Vagina (tissue), 2 donors: ENCODE measurements around the gene PBXIP1. TPM values are rescaled to one million over a fixed set of nuclear protein-coding genes. Genes with fewer than 3 reads are reported as not detected.

Source experiments
- DNase-seq, 2 donors: peaks; one replicate each; pipeline ENCODE4 v3.0.0-alpha.2; 2017; ENCODE audit errors: extremely low spot score in 2 of 2
- H3K27ac ChIP-seq: fragments of 200-600 bp; sonication (generic); one replicate; pipeline ENCODE4 v1.5.1; 2019
- H3K27me3 ChIP-seq: fragments of 200-600 bp; sonication (generic); one replicate; pipeline ENCODE4 v1.5.1; 2019
- H3K36me3 ChIP-seq, 2 donors: fragments of 200-600 bp; sonication (generic); one replicate each; pipeline ENCODE4 v1.5.1; 2017 to 2019
- H3K4me1 ChIP-seq: fragments of 200-600 bp; sonication (generic); one replicate; pipeline ENCODE4 v1.5.1; 2019
- H3K4me3 ChIP-seq, 2 donors: fragments of 200-600 bp; sonication (generic); 1 replicate in 1 of 2; 2 replicates in 1 of 2; pipeline ENCODE4 v1.5.1; 2016 to 2019
- H3K9me3 ChIP-seq: fragments of 200-600 bp; sonication (generic); one replicate; pipeline ENCODE4 v1.5.1; 2019
- POLR2A ChIP-seq, 2 donors: fragments of 450-650 bp; IDR thresholded peaks; one replicate each; pipeline ENCODE4 v1.6.1; 2017; ENCODE audit warnings: antibody characterized with exemption in 2 of 2, mild to moderate bottlenecking in 2 of 2, moderate library complexity in 2 of 2
- POLR2AphosphoS5 ChIP-seq, 2 donors: sonication (generic); formaldehyde crosslinking; IDR thresholded peaks; one replicate each; pipeline ENCODE4 v1.9.0; 2017; ENCODE audit warnings: antibody characterized with exemption in 2 of 2, mild to moderate bottlenecking in 2 of 2, low read depth in 1 of 2; ENCODE audit not compliant: insufficient read depth in 1 of 2
- intact Hi-C: fragments of 100-400 bp; cut with DNase I; formaldehyde crosslinking; loops from one replicate; pipeline ENCODE4 v1.15.1; 2023
- total RNA-seq: library from RNA; depleted of rRNA; stranded (reverse); fragments of >200 nt; gene quantifications from one replicate; pipeline ENCODE4 v1.2.3, GENCODE V29; 2016
- TF ChIP-seq, protein P1 (sequence below), 3 experiments: fragments of 450-650 bp in 2 of 3; fragments of 200-600 bp in 1 of 3; sonication (generic) in 1 of 3; IDR thresholded peaks; one replicate each; pipeline ENCODE4 v1.5.1; 2017 to 2019; ENCODE audit warnings: antibody characterized with exemption in 3 of 3, mild to moderate bottlenecking in 2 of 3, moderate library complexity in 2 of 3

Gene PBXIP1
- total RNA-seq, 1 donor from 2014 or later, result 56.5 TPM

DNA sequence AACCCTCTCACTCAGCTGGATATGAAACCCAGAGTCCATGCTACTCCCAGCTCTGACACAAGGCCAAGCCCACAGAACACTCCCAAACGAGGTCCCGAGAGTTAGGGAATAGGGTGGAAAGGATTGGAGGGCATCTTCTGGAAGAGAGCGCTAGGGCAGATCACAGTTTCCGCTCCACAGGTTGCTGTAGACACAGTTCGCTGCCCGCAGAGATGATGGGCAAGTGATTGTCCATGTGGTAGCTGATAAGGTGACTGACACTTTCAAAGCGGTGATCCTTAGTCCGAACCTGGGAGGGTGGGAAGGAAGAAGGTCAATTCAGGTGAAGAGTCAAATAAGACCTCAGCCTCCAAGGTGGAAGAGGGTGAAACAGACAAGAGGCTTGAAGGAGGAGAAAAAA lies 7.7 kb upstream of the PBXIP1 start:
- Histone ChIP-seq H3K4me1 (peaks cover 44% of the 10 kb centered on the region), H3K4me3 (no peak overlapping the region), H3K36me3 (peaks cover 0 to 41% of the 10 kb centered on the region in 2 donors), H3K9me3 (no peaks in the 10 kb centered on the region), H3K27ac (no peak overlapping the region), H3K27me3 (no peaks in the 10 kb centered on the region)
- TF ChIP-seq POLR2A (IDR thresholded peaks at IDR 0.05) (no peak), POLR2AphosphoS5 (IDR thresholded peaks at IDR 0.05; ENCODE audit: insufficient read depth in 1 of 2, low read depth in 1 of 2) (no peak)
- TF ChIP-seq, protein P1, sequence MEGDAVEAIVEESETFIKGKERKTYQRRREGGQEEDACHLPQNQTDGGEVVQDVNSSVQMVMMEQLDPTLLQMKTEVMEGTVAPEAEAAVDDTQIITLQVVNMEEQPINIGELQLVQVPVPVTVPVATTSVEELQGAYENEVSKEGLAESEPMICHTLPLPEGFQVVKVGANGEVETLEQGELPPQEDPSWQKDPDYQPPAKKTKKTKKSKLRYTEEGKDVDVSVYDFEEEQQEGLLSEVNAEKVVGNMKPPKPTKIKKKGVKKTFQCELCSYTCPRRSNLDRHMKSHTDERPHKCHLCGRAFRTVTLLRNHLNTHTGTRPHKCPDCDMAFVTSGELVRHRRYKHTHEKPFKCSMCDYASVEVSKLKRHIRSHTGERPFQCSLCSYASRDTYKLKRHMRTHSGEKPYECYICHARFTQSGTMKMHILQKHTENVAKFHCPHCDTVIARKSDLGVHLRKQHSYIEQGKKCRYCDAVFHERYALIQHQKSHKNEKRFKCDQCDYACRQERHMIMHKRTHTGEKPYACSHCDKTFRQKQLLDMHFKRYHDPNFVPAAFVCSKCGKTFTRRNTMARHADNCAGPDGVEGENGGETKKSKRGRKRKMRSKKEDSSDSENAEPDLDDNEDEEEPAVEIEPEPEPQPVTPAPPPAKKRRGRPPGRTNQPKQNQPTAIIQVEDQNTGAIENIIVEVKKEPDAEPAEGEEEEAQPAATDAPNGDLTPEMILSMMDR (IDR thresholded peaks at IDR 0.05), result no peak
- DNase-seq, result no peak
- intact Hi-C loops, result loop anchor here (5.0 to 10.0 kb wide), 2 partner anchors 54 to 101 kb away; partner anchors contain the start of gene EFNA4

DNA sequence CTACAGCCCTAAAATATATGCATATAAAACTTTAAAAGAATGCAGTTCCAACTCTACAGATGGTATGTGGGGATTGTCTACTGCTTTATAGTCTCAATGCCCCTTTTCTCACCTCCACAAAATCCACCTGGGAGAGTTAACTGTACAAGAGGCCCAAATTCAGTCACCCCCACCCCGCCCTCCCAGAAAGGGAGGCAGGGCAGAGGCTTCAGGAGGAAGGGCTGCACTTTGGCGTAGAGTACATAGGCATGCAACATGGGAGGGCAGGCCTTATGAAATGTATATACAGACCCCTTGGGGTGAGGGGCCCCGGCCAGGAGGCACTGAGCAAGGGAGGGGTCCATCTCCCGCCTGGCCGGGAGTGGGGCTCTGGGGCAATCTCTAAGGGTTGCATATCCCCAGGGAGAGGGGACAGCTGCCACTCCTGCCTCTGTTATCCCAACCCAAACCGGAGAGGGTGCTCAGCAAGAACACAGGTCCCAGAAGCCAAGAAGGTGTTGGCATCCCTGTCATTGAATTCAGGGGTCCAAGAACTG lies 7.0 kb upstream of the PBXIP1 start:
- Histone ChIP-seq H3K4me1 (peaks cover 42% of the 10 kb centered on the region), H3K27ac (peak overlapping the region; percentile 97), H3K9me3 (no peaks in the 10 kb centered on the region), H3K27me3 (no peaks in the 10 kb centered on the region), H3K36me3 (peaks cover 0 to 45% of the 10 kb centered on the region in 2 donors), H3K4me3 (peak overlapping the region in 1 of 2 donors; percentile 91)
- intact Hi-C loops, result loop anchor here (5.0 to 10.0 kb wide), 2 partner anchors 54 to 102 kb away; partner anchors contain the start of gene EFNA4
- TF ChIP-seq POLR2AphosphoS5 (IDR thresholded peaks at IDR 0.05; ENCODE audit: insufficient read depth in 1 of 2, low read depth in 1 of 2) (no peak), POLR2A (IDR thresholded peaks at IDR 0.05) (no peak)
- TF ChIP-seq, protein P1 (IDR thresholded peaks at IDR 0.05), result no peak
- DNase-seq, result no peak

DNA sequence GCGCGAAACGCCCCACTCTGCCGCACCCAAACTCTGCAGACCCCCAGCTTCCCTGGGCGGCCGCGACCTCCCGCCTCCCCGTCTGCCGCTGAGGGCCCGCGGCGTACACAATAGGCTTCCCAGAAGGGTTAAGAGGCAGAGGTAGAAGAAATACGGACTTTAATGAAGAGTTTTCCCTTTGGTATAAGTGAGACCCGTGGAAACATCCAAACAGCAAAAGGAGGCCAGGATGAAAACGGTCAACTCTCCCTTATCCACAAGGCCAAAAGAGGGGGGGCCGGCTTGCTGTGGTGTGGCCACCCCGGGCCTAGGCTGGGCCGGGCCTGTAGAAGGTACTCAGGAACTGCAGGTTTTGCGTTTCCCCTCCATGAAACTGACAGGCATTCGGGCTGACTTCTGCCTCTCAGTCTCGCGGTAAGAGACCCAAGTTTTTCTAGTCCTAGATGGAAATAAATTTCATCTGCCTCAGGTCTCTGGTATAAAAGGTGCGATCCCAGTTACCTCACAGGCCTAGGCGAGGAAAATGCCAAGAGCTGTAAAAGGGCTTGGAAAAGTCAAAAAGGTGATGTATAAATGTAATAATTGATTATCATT lies 6.4 kb upstream of the PBXIP1 start:
- peaks cover 40% of the 10 kb centered on the region for H3K4me1 ChIP-seq
- H3K27ac ChIP-seq, result peak overlapping the region; percentile 97
- H3K36me3 ChIP-seq, result peaks cover 0 to 45% of the 10 kb centered on the region in 2 donors
- H3K4me3 ChIP-seq, result peak overlapping the region; percentile 73 to 91
- intact Hi-C loops, result loop anchor here (5.0 to 10.0 kb wide), 2 partner anchors 55 to 103 kb away; partner anchors contain the start of gene EFNA4
- TF ChIP-seq POLR2A (IDR thresholded peaks at IDR 0.05) (no peak), POLR2AphosphoS5 (IDR thresholded peaks at IDR 0.05; ENCODE audit: insufficient read depth in 1 of 2, low read depth in 1 of 2) (no peak)
- TF ChIP-seq, protein P1 (IDR thresholded peaks at IDR 0.05), result no peak
- no peaks in the 10 kb centered on the region for H3K9me3 ChIP-seq
- no peaks in the 10 kb centered on the region for H3K27me3 ChIP-seq
- no peak for DNase-seq

GRCh38 chr1:154961207-154962155 lies 5.6 kb upstream of the PBXIP1 start, which contains the start of gene PYGO2:
Gene PYGO2, minus strand, starts transcription at chr1:154961782. Its CDS starts 206 bp downstream, at chr1:154961576.
- Histone ChIP-seq H3K9me3 (no peaks in the 10 kb centered on the region), H3K27ac (peak within 1 kb of the TSS; percentile 97), H3K4me1 (peaks cover 44% of the 10 kb centered on the region), H3K4me3 (peak within 1 kb of the TSS; percentile 73 to 91), H3K36me3 (peaks cover 0 to 39% of the 10 kb centered on the region in 2 donors), H3K27me3 (no peaks in the 10 kb centered on the region)
- DNase-seq, result no peak
- TF ChIP-seq, protein P1 (IDR thresholded peaks at IDR 0.05), result peak; percentile 56 to 72 (median 70)
- TF ChIP-seq POLR2AphosphoS5 (IDR thresholded peaks at IDR 0.05; ENCODE audit: insufficient read depth in 1 of 2, low read depth in 1 of 2), result peak in 1 of 2 donors; percentile 90
- peak in 1 of 2 donors; percentile 42 for TF ChIP-seq POLR2A (IDR thresholded peaks at IDR 0.05)
- intact Hi-C loops, result loop anchor here (5.0 to 10.0 kb wide), 2 partner anchors 56 to 103 kb away; partner anchors contain the start of gene EFNA4
